ENCODE measurements around the gene SLC22A1. TPM values are rescaled to one million over a fixed set of nuclear protein-coding genes. Genes with fewer than 3 reads are reported as not detected.
A peak's percentile ranks its signal among the peaks of the same experiment; 100 is the strongest.

SLC22A1 gene
- total and polyA plus RNA-seq, 12 donors: 0.26 to 7.1 (median 1.7) TPM; not detected in 2

GRCh38 chr6:160101277-160102205 is 20.1 kb upstream of the SLC22A1 start:
- no peaks in the 10 kb centered on the region for H3K4me1 ChIP-seq (replicated peaks in 1 of 2)
- no peak for DNase-seq
- no peak overlapping the region for H3K4me3 ChIP-seq
- no peak overlapping the region for H3K27ac ChIP-seq
- no peaks in the 10 kb centered on the region for H3K27me3 ChIP-seq
- WGBS, 4 donors: 86 to 91% (median 88%) methylated on average over 15 to 23 of the region's 23 CpGs
- H3K9me3 ChIP-seq (replicated peaks in 1 of 3): no peaks in the 10 kb centered on the region
- H3K36me3 ChIP-seq (replicated peaks in 1 of 2): peaks cover 0 to 60% of the 10 kb centered on the region in 2 donors
- no peak for TF ChIP-seq POLR2A (IDR thresholded peaks at IDR 0.05)
- no peak for TF ChIP-seq CTCF (IDR thresholded peaks at IDR 0.05)
- intact Hi-C loops (cut with DNase I): no loop called here

- H3K36me3 ChIP-seq (replicated peaks in 1 of 2): peaks cover 0 to 51% of the 10 kb centered on the region in 2 donors
- no peak for DNase-seq
- intact Hi-C loops (cut with DNase I): no loop called here
- H3K27me3 ChIP-seq: no peaks in the 10 kb centered on the region
- H3K27ac ChIP-seq: no peak overlapping the region
- TF ChIP-seq CTCF (IDR thresholded peaks at IDR 0.05) (no peak), POLR2A (IDR thresholded peaks at IDR 0.05) (no peak)
- H3K4me3 ChIP-seq: no peak overlapping the region
- no peaks in the 10 kb centered on the region for H3K4me1 ChIP-seq (replicated peaks in 1 of 2)
- 94 to 98% (median 95%) methylated on average over 6 to 16 of the region's 16 CpGs for WGBS, 4 donors
- H3K9me3 ChIP-seq (replicated peaks in 1 of 3): no peaks in the 10 kb centered on the region
These were observed 19.2 kb upstream of the SLC22A1 start for GRCh38 chr6:160102399-160102798.

- WGBS, 4 donors: 84 to 87% (median 86%) methylated on average over 13 to 14 of the region's 14 CpGs
- no peak overlapping the region for H3K4me3 ChIP-seq
- no peaks in the 10 kb centered on the region for H3K27me3 ChIP-seq
- peaks cover 0 to 43% of the 10 kb centered on the region in 2 donors for H3K36me3 ChIP-seq (replicated peaks in 1 of 2)
- no peaks in the 10 kb centered on the region for H3K4me1 ChIP-seq (replicated peaks in 1 of 2)
- intact Hi-C loops (cut with DNase I): no loop called here
- no peaks in the 10 kb centered on the region for H3K9me3 ChIP-seq (replicated peaks in 1 of 3)
- TF ChIP-seq CTCF (IDR thresholded peaks at IDR 0.05) (peak in 2 of 6 experiments; percentile 19 to 35), POLR2A (IDR thresholded peaks at IDR 0.05) (no peak)
- H3K27ac ChIP-seq: no peak overlapping the region
- peak in 2 of 7 donors; percentile 20 to 37 for DNase-seq
These were observed 18.4 kb upstream of the SLC22A1 start for GRCh38 chr6:160102956-160103824.

- 85 to 94% (median 89%) methylated on average over 7 of the region's 7 CpGs for WGBS, 4 donors
- Histone ChIP-seq H3K27me3 (no peaks in the 10 kb centered on the region), H3K4me3 (no peak overlapping the region), H3K27ac (no peak overlapping the region), H3K36me3 (replicated peaks in 1 of 2) (peaks cover 0 to 38% of the 10 kb centered on the region in 2 donors), H3K4me1 (replicated peaks in 1 of 2) (no peaks in the 10 kb centered on the region), H3K9me3 (replicated peaks in 1 of 3) (no peaks in the 10 kb centered on the region)
- no peak for TF ChIP-seq CTCF (IDR thresholded peaks at IDR 0.05)
- DNase-seq: no peak
- intact Hi-C loops (cut with DNase I): no loop called here
These were observed 17.9 kb upstream of the SLC22A1 start for GRCh38 chr6:160103825-160104100.

All from adrenal gland (tissue), 12 donors.